Measurements from ENCODE around the gene LDB2.

- TF ChIP-seq, protein P1, sequence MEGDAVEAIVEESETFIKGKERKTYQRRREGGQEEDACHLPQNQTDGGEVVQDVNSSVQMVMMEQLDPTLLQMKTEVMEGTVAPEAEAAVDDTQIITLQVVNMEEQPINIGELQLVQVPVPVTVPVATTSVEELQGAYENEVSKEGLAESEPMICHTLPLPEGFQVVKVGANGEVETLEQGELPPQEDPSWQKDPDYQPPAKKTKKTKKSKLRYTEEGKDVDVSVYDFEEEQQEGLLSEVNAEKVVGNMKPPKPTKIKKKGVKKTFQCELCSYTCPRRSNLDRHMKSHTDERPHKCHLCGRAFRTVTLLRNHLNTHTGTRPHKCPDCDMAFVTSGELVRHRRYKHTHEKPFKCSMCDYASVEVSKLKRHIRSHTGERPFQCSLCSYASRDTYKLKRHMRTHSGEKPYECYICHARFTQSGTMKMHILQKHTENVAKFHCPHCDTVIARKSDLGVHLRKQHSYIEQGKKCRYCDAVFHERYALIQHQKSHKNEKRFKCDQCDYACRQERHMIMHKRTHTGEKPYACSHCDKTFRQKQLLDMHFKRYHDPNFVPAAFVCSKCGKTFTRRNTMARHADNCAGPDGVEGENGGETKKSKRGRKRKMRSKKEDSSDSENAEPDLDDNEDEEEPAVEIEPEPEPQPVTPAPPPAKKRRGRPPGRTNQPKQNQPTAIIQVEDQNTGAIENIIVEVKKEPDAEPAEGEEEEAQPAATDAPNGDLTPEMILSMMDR (conservative IDR thresholded peaks at IDR 0.05; ENCODE audit: low read depth, low read length) = no peak
- TF ChIP-seq EZH2phosphoT487 (IDR thresholded peaks at IDR 0.05; ENCODE audit: borderline replicate concordance, low read length) = no peak
Measured at GRCh38 chr4:16717266-16717970, 181.0 kb downstream of the LDB2 start.

All from PC-3 (cell line).